Stimulated activated CD4-positive, alpha-beta T cell treated with anti-CD3 and anti-CD28 coated beads, Interleukin-12 subunit alpha, Interleukin-12 subunit beta, amount 100 ng/mL, for 48 hours (primary cell): ENCODE measurements around the gene RBP3.

ENCODE experiments used
- DNase-seq, 3 donors: peaks; one replicate each; pipeline ENCODE4 v3.0.0-alpha.2; 2020; ENCODE audit warnings: low read depth in 2 of 3, low spot score in 1 of 3

RBP3 gene

DNA sequence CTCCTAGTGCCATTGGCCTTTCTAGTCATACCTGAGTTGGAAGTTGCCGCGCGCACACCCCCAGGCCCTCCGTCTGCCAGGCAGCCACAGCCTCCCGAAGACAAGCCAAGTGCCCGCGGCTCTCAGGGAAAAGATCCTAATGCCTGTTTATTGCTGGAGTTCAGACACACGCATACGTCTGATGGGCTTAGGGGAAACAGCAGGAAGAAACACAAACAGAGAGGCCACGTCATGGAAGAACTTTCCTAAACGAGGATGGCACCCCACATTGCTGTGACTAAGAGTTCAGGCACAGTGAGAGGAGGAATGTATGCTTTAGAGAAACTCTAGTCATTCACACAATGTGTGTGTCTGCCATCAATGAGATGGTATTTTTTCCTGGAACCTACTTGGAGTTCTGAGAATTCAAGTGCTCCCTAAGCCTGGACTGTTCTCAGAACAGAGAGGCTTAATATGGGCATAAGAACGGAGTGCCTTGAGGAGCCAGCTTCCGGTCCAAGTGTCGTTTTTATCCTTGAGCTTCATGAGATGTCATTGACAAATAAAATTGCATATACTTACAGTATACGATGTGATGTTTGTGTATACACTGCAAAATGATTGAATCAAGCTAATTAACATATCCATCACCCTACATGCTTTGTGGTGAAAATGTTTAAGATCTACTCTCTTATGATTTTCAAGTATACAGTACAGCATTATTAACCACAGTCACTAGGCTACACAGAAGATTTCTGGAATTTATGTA, 11.6 kb upstream of the RBP3 start:
- DNase-seq, result no peak

DNA sequence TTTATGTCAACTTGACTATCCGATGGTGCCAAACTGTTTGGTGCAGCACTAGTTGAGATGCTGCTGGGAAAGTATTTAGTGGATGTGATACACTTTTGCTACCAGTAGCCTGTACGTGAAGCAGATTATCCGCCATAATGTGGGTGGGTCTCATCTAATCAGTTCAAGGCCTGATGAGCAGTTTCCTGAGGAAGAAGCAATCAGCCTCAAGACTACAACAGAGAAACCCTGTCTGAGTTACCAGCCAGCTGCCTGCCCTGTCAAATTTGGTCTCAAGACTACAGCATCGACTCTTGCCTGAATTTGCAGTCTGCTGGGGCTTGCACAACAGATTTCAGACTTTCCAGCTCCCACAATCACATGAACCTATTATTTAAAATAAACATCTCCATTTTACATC, 10.9 kb upstream of the RBP3 start:
- DNase-seq, result no peak

DNA sequence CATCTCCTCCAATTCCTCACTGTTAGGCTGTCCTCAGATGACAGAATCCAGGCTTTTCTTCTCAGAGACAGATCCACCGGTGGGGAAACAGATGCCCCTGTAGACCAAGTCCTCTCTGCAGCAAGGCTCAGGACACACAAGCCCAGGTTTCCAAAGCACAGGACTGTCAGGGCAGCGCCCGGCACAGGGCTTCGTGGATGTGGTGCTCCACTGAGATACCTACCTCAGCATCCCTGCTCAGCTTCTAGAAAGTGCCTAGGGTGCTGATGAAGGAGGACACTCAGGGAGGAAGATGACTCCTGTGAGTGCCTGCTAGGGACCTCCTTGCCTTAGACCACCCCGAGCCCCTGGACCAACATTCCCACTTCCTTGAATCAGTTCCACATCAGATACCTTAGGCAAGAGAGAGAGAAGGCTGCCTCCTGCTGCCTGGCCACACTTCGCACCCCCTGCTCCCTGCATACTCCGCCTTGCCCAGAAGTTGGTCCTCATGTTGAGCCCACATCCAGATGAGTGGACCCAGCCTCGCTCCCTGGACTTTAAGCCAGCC, 8.9 kb upstream of the RBP3 start:
- DNase-seq, result no peak

DNA sequence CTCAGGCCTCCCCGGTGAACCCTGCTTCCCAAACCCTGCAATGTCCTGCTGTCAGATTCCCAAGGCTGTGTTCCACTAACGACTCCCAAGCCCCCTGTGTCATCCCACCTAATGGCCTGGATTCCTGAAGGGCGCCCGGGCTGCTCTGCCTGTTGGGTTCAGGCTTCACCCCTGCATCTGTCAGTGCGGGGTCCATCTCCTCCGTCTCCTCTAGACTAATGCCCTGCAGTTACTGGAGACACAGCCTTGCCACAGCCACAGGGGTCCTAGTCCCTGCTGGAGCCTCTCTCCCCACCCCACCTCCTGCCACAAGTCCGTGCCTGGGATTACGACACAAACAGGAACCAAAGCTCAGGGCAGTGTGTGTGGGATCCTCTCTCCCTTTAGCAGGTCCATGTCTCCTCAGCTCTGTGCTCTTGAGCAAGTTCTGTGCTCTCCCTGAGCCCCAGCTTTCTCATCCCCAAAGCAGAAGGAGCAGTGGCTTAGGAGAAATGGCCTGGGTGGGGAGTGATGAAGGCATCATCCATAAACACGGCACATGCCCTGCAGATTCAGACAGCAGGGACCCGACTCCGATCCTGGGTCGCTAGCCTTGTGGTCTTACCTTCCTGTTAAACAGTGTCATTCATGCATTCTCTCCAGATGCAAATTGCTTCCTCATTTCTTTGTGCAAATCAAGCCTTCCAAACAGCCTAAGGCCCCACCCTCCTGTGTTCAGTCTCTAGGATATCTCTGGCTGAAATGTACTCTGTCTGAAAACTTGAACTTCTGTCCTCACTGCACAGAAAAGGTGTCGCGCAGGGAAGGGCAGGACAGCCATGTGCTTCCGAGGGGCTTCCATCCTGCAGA, 8.2 kb upstream of the RBP3 start:
- no peak for DNase-seq

DNA sequence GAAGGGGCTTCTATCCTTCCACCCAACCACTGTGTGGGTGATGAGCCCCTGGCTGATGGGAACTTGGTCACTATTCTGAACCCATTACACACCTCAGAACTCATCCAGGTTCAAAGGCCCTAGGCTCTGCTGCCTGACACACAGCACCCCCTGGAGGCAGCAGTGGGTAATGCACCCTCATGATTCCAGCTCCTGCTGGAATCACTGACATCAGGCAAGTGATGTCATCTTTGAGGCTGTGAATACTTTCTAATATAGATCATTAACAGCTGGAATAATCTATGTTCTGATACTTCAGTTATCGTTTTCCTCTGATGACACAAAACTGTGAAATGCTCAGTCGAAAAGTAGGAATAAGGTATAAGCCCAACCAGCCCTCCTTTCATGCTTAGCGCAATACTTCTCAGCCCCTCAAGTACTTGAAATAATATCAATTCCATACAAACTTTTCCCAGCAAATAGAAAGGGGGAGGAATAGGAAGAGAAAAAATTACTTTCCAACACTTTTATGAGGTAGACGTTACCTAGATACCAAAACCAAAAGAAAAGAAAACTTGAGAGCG, 7.5 kb upstream of the RBP3 start:
- DNase-seq, result peak; percentile 55 to 75 (median 62)

DNA sequence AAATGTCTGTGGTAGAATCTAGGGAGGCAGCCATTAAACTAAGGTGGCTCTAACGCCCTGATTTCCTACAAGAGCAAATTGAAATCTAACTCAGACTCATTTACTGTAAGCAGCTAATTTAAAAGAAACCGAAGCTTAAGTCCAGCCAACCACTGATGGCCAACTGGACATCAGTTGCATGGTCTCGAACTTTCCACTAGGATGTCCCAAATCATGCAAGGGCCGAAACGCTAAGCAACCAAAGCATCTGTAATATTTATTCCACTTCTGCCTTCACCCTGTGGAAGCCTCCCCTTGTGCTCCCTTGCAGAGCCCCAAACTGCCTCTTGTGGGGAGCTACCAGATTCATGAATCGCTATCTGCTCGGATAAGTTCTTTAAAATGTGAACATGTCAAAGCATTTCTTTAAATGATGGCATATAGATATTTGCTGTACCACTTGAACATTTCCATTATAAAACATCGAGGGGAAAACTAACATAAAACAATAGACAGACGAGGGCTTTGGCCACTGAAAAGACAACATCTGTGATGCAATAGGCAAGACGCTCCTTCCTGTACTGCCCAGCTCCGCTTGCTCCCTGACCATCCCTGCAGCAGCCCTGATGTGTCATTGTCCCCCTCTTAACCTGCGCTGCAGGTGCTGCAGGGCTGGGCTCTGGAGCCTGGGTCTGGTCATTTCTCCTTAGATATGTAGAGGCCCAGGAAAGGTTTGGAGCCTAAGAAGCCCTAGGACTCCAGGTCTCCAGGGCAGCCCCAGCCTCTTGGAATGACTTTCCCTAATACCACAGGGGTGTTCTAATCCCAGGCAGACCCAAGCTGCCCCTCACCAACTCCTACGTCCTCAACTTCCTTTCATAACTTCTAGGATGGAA, 2.9 kb upstream of the RBP3 start:
- DNase-seq, result no peak

DNA sequence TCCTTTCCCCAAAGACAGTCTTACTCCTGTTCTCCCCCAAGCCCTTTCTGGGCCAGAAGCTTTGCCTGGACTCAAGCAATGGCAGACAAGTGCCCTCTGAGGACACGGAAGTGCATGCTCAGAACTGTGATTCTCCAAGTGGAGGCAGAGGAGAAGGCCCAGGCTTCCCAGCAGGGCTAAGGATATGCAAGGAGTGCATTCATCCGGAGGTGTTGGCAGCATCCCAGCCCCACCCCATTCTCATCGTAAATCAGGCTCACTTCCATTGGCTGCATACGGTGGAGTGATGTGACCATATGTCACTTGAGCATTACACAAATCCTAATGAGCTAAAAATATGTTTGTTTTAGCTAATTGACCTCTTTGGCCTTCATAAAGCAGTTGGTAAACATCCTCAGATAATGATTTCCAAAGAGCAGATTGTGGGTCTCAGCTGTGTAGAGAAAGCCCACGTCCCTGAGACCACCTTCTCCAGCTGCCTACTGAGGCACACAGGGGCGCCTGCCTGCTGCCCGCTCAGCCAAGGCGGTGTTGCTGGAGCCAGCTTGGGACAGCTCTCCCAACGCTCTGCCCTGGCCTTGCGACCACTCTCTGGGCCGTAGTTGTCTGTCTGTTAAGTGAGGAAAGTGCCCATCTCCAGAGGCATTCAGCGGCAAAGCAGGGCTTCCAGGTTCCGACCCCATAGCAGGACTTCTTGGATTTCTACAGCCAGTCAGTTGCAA, 1.4 kb upstream of the RBP3 start:
- no peak for DNase-seq

DNA sequence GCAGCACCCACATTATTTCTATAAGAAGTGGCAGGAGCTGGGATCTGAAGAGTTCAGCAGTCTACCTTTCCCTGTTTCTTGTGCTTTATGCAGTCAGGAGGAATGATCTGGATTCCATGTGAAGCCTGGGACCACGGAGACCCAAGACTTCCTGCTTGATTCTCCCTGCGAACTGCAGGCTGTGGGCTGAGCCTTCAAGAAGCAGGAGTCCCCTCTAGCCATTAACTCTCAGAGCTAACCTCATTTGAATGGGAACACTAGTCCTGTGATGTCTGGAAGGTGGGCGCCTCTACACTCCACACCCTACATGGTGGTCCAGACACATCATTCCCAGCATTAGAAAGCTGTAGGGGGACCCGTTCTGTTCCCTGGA, 874 bp upstream of the RBP3 start:
- no peak for DNase-seq

DNA sequence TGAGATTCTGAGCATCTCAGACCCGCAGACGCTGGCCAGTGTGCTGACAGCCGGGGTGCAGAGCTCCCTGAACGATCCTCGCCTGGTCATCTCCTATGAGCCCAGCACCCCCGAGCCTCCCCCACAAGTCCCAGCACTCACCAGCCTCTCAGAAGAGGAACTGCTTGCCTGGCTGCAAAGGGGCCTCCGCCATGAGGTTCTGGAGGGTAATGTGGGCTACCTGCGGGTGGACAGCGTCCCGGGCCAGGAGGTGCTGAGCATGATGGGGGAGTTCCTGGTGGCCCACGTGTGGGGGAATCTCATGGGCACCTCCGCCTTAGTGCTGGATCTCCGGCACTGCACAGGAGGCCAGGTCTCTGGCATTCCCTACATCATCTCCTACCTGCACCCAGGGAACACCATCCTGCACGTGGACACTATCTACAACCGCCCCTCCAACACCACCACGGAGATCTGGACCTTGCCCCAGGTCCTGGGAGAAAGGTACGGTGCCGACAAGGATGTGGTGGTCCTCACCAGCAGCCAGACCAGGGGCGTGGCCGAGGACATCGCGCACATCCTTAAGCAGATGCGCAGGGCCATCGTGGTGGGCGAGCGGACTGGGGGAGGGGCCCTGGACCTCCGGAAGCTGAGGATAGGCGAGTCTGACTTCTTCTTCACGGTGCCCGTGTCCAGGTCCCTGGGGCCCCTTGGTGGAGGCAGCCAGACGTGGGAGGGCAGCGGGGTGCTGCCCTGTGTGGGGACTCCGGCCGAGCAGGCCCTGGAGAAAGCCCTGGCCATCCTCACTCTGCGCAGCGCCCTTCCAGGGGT, 703 bp downstream of the RBP3 start:
- no peak for DNase-seq

DNA sequence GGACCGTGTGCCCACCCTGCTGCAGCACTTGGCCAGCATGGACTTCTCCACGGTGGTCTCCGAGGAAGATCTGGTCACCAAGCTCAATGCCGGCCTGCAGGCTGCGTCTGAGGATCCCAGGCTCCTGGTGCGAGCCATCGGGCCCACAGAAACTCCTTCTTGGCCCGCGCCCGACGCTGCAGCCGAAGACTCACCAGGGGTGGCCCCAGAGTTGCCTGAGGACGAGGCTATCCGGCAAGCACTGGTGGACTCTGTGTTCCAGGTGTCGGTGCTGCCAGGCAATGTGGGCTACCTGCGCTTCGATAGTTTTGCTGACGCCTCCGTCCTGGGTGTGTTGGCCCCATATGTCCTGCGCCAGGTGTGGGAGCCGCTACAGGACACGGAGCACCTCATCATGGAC, 1.4 kb downstream of the RBP3 start:
- no peak for DNase-seq

DNA sequence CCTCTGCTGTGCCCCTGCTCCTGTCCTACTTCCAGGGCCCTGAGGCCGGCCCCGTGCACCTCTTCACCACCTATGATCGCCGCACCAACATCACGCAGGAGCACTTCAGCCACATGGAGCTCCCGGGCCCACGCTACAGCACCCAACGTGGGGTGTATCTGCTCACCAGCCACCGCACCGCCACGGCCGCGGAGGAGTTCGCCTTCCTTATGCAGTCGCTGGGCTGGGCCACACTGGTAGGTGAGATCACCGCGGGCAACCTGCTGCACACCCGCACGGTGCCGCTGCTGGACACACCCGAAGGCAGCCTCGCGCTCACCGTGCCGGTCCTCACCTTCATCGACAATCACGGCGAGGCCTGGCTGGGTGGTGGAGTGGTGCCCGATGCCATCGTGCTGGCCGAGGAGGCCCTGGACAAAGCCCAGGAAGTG, 1.8 kb downstream of the RBP3 start:
- no peak for DNase-seq

DNA sequence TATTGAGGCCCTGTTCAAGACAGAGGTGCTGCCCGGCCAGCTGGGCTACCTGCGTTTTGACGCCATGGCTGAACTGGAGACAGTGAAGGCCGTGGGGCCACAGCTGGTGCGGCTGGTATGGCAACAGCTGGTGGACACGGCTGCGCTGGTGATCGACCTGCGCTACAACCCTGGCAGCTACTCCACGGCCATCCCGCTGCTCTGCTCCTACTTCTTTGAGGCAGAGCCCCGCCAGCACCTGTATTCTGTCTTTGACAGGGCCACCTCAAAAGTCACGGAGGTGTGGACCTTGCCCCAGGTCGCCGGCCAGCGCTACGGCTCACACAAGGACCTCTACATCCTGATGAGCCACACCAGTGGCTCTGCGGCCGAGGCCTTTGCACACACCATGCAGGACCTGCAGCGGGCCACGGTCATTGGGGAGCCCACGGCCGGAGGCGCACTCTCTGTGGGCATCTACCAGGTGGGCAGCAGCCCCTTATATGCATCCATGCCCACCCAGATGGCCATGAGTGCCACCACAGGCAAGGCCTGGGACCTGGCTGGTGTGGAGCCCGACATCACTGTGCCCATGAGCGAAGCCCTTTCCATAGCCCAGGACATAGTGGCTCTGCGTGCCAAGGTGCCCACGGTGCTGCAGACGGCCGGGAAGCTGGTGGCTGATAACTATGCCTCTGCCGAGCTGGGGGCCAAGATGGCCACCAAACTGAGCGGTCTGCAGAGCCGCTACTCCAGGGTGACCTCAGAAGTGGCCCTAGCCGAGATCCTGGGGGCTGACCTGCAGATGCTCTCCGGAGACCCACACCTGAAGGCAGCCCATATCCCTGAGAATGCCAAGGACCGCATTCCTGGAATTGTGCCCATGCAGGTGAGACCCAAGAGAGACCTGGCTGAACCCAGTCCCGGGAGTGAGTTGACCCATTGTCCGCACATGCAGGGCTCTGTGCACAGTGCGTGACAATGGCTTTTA, 2.8 kb downstream of the RBP3 start:
- DNase-seq, result no peak

DNA sequence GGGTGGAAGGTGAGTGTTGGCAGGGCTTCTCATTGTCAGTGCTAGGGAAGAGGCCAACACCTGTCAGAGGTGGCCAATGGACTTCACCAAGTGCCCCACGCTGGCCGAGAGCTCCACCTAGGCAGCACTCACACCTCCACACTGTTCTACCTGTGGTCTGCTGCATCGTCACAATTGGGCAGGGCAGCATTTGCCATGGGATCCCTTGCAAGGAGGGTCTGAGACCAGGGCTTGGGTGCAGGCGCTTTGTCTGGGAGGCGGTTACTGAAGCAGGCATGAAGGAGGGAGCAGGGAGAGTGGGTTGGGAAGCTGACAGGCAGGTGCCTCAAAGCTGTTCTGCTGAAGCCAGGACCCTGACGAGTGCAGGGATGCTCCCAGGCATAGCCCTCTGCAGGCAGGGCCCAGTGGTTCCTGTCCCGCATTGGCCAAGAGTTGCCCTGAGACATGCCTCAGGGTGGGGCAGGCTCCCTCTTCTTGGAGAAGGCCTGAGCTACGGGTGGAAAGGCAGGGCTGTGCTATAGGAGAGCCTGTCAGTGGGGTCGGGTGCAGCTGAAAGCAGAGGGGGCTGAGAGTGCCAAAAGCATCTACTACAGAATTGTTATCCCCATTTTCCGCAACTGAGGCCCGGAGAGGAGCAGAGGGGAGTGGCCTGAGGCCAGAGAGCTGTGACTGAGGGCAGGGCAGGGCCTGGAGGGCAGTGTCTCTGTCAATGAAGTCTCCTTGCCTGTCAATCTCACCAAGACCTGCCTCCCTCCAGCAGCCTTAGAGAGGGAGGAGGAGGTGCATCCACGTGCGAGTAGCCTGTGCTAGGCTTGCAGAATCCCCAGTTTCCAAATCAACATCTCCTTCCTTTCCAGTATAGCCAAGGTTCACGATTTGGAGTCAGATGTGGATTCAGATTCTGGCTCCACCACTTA, 4.0 kb downstream of the RBP3 start:
- DNase-seq, result no peak

DNA sequence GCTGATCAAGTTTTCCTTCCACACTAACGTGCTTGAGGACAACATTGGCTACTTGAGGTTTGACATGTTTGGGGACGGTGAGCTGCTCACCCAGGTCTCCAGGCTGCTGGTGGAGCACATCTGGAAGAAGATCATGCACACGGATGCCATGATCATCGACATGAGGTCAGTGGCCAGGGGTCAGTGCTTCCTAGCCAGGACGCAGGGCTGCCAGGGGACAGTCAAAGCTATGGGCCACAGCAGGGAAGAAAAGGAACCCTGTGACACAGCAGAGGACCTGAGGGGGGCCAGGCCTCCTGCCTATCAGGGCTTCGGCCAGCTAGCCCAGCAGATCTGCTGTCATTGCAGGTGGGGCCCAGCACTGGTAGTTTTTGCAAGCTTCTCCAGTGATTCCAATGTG, 5.2 kb downstream of the RBP3 start:
- DNase-seq, result no peak

DNA sequence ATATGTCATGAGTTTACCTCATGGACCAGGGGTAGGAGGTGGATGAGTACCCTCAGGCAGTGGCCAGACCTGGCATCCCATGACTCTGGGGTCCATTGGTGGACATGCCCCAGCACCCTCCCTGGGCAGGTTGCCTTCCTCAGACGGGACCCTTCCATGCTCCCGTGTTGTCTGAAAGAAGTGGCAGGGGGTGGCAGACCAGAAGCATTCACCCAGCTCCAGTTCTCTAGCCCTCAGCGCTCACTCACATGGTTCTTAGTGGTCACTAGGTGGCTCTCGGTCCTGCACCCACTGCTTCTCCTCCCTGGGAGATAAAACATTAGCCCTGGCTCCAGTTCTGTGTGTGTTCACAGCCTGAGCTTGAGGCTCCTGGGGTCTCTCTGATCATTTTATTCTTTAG, 6.0 kb downstream of the RBP3 start:
- no peak for DNase-seq

DNA sequence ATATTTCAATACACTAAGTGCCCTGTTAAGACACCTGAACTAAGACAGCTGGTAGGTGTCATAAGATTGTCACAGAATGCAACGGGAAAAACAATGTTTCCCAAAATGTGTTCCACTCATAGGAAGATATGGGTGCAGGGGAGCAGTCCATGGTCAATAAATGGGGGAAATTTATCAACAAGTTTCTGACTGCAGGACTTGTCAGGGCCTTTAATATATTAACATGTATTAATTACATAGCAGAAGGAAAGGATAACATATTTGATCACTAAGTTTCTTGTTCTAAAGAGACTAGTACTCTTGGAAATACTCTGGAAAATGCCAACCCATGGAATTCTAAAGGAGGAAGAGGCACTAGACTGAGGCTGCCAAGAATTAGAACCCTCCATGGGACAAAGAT, 6.7 kb downstream of the RBP3 start:
- DNase-seq, result no peak

DNA sequence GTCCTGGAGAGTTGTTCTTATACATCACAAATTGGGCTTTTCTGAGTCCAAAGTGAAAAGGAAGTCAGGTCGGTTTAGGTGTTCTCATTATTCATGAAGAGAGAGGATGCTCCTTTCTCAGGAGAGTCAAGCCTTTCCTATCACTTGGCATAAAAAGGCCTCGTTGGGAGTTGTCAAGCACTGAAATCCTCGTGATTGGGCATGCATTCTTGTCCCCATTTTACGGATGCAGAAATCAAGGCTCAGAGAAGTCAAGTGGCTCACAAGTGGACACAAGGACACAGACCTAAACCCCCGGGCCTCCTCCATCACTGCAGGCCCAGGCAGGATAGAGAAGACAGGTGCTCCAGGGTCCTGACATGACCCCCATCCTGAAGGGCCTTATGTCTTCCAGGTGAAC, 8.5 kb downstream of the RBP3 start:
- DNase-seq, result no peak
